HTR-8/SVneo (cell line): ENCODE data around the gene CBLB.
A peak's percentile ranks its signal among the peaks of the same experiment; 100 is the strongest.

Experiments
- DNase-seq: peaks from one replicate; pipeline ENCODE4 v3.0.0; 2011; ENCODE audit warnings: low spot score, mixed read lengths; ENCODE audit not compliant: insufficient read length
- FAIRE-seq: peaks from 2 replicates; lab custom pipeline; 2011; peaks lifted over from hg19 to GRCh38; lab: Jason Lieb, UNC

The CBLB gene

GRCh38 chr3:105848821-105849220 lies 20.0 kb downstream of the CBLB start:
- no peak for DNase-seq
- no peak for FAIRE-seq

- no peak for DNase-seq
- FAIRE-seq = no peak
These were observed 20.9 kb downstream of the CBLB start for GRCh38 chr3:105847865-105848264.

DNA sequence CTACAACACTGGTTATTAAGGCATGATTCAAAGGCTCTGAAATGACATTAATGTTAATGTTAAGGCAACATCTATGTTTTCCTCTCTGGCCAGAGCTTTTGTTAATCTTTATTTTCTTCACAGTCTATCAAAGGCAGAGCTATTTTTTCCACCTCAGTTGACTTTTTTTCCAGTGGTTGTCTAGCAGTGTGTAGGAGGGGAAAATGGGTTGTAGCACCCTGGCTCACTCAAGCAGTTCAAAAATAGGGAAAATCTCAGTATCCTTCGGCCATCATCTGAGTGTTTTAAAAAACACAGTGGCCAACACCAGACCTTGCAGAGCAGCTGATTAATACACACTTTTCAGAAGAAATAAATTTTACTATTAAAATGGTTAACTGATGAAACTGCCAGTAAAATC lies 21.4 kb downstream of the CBLB start:
- no peak for DNase-seq
- FAIRE-seq = no peak

DNA sequence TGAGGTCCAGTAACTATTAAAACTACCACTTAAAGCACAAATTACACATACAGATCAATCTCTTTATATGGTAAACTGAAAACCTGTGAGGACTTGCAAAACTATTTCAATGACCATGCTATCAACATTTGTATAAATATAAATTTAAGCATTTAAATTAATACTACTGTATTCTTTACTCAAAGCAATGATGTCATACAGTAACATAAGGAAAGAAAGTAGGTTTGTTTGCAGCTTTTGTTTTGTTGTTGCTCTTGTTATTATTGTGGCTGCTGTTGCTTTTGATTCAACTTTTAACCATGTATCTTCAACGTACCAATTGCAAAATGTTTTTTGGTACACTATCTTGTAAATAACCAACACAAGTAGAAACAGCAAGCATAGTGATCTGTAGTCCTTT lies 22.0 kb downstream of the CBLB start:
- no peak for FAIRE-seq

GRCh38 chr3:105845488-105845887 lies 23.3 kb downstream of the CBLB start:
- no peak for DNase-seq
- no peak for FAIRE-seq

More for the DNA sequence above, 22.0 kb downstream of the CBLB start:
- no peak for DNase-seq

DNA sequence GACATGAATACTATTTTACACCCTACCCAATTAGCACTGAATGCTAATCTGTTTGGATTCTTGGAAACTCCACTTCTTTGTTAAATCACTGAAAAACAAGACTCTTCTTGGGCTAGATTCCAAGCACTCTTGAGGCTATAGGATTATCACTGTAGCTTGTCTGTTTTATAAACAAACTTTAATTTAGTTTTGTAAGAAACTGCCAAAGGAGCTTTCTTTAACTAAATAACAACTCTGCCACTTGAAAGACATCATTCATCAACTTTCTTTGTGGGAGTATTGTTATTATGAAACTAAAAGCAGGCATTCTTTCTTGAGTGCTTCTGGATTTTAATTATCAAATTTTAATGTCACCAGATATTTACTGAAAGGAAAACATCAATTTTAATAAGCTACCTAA lies 24.1 kb downstream of the CBLB start:
- DNase-seq (no peak), FAIRE-seq (no peak)

GRCh38 chr3:105843994-105844393 lies 24.8 kb downstream of the CBLB start:
- DNase-seq = no peak
- FAIRE-seq = no peak

- no peak for DNase-seq
These were observed 25.9 kb downstream of the CBLB start for GRCh38 chr3:105842943-105843342.

GRCh38 chr3:105842449-105842848 lies 26.4 kb downstream of the CBLB start:
- no peak for FAIRE-seq
- DNase-seq = no peak

More at GRCh38 chr3:105842943-105843342, 25.9 kb downstream of the CBLB start:
- no peak for FAIRE-seq

GRCh38 chr3:105837947-105838346 lies 30.9 kb downstream of the CBLB start:
- DNase-seq (no peak), FAIRE-seq (no peak)

- no peak for DNase-seq
- no peak for FAIRE-seq
These were observed 31.6 kb downstream of the CBLB start for GRCh38 chr3:105837143-105837740.

GRCh38 chr3:105836533-105836932 lies 32.3 kb downstream of the CBLB start:
- peak; percentile 46 for FAIRE-seq
- peak; percentile 14 for DNase-seq

GRCh38 chr3:105835606-105836005 lies 33.2 kb downstream of the CBLB start:
- peak; percentile 12 for DNase-seq
- FAIRE-seq = no peak

DNA sequence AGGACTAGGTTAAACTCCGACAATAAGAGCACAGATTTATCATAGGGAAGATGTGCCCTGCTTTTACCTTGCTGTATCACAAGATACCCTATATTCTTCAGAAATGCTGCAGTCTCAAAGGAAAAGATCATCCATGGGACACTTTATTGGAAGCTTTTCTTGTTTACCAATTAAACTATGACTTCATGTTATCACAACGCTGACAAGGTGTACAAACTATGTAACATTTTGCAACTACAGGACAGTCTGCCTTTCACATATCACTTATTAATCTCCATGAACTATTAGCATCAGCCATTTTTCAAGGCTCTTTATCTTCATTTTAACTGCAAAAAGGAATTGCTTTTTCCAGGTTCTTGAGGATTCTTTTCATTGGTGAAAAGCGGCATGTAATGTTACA lies 34.0 kb downstream of the CBLB start:
- FAIRE-seq (no peak), DNase-seq (no peak)

DNA sequence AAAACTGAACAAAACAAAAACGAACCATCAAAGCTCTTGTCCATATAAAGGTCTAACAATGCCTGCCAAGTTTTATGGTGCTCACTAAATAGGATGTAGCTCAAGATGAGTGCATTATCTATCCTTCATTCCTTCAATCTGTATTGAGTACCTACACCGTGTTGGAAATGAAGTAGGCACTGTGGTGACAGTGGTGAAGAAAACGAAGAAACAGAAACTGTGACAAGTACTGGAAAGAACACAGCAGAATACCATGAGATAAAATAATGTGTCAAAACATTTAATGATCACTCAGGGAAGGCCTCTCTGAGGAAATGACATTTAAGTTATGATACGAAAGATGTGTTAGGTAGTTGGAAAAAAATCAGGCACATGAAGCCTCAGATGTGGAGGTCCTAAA lies 36.2 kb downstream of the CBLB start:
- DNase-seq = no peak
- FAIRE-seq = no peak

DNA sequence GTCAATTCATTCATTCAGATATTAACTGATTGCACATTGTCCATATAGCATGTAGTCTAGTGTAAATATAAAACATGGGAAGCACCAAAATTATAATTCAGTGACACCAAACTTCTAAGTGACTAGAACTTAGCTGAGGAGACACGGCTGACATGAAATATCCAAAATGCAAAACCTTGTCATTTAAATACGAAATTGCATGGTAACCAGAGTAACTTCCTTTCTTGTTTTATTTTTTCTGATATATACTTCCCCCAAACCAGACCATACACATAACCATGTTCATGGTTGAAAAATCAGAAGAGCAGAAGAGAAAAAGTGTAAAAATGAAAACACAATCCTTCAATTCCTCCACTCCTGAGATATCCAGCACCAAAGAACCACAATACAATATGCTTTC lies 38.0 kb downstream of the CBLB start:
- DNase-seq (no peak), FAIRE-seq (no peak)

DNA sequence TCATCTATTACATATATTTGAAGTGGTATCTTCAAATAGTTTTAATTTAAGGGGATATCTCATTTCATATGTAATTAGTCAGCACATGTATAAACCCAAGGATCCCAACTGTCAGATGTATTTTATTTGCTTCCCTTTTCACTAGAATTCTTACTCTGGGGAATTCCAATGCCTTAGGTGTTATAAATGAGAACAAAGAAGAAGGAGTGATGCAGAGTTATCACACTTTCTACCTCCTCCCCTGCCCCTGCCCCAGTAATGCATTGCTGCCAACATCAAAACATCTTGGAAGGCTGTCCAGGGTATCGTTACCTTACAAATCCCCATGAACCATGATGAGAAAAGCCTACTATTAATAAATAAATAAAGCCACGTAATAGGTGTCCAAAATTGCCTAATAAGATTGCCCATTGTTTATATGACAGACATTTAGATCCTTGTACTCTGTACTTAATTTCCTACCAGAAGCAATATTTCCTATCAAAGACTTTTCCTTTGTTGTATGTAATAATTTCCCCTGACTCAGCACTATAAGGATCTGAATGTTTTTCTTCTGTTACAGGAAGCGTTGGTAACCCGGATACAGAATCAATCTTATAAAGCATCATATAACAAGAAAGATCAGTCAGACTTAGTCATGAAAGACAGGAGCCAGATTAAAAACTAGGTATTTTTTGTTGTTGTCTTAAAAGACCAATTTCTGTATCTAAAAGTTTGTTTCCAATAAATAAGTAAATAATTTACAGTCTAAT lies 38.8 kb downstream of the CBLB start:
- DNase-seq = no peak
- FAIRE-seq = no peak

DNA sequence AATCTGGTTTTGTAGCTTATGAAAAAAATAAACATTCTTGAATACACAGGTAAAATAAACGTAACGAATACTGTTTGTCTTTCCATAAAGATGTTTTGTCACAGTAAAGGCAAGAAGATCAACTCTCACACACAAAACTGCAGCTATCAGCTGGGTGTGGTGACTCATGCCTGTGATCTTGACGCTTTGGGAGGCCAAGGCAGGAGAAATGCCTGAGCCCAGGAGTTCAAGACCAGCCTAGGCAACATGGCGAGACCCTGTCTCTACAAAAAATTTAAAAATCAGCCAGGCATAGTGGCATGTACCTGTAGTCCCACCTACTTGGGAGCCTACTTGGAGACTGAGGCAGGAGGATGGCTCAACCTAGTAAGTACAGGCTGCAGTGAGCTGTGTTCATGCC lies 39.6 kb downstream of the CBLB start:
- no peak for FAIRE-seq

DNA sequence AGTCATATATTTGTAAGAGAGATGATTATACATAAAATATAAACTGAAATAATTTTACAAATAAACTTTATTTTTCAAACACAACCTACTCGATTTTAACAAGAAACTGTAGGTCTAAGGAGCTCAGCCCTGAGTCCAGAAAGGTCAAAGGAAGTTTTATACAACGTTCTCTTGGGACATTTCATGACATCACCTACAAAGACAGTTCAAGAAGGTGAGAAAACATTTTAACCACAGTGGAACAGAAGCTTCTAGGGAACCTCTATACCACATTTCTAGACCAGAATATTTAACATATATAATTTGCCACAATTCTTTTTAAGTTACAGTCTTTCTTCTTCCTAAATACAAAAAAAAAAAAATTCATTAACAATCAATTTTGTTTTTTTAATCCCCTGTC lies 40.1 kb downstream of the CBLB start:
- FAIRE-seq = no peak
- DNase-seq = no peak

More for the DNA sequence above, 39.6 kb downstream of the CBLB start:
- no peak for DNase-seq

DNA sequence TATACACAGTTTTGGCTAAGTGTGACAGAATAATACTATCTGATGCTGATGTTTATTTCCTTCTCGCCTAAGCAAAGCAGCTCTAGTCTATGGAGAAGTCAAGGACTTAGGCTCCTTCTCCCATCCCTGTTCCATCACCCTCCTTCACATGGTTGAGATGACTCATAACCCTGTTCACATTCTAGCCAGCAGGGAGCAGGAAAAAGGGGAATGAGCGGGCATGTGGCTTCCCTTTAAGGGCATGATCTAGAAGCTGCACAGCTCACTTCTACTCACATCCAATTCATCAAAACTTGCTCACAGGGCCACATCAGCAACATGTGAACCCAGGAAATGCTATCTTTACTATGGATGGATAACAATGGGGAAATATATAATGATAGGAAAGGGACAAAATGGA lies 40.9 kb downstream of the CBLB start:
- FAIRE-seq = peak; percentile 92
- DNase-seq = peak; percentile 51

DNA sequence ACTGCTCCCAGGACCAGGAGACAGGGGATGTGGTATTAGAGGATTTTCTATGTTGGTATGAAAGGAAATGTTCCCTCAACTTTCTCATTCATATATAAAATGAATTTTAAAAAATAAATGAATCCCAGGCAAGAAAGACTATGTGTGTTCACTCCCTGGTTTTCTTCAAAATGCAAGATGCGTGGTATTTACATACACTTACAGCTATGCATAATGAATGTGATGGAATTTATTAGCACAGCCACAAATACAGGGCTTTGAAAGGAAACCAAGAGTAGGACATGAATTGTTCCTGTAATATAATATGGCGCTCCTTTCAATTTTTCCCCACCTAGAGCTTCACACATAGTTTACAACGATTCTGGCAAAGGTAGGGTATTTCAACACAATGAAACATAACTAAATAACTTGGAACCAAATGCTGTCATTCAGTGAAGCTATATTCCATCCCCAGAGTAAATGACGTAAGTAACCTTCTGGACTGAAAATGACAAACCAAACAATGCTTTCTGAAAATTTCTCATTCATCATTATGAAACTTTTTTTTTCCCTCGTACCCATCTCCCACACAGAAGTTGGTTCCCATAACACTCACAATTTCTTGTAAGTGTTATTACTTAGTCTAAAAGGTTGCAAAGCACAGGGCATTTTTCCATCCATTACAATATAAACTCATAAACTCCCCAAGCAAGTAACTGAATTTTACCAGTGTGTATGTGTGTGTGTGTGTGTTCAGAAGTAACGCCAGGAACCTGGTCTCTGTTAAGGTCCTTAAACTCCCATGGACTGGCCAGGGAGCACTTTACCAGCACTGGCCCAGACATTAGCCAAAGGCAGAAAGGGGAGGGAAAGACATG lies 41.8 kb downstream of the CBLB start:
- DNase-seq (no peak), FAIRE-seq (no peak)
